Right kidney (tissue), 1 donor: ENCODE results near the gene NMD3.
"Not testable (repeated sequence)": the region's sequence is repeated elsewhere in the genome, so short reads cannot be mapped to it uniquely, and the experiment has no call there.

Source experiments
- DNase-seq: peaks from one replicate; pipeline ENCODE4 v3.0.0-alpha.2; 2016

Gene NMD3

DNA sequence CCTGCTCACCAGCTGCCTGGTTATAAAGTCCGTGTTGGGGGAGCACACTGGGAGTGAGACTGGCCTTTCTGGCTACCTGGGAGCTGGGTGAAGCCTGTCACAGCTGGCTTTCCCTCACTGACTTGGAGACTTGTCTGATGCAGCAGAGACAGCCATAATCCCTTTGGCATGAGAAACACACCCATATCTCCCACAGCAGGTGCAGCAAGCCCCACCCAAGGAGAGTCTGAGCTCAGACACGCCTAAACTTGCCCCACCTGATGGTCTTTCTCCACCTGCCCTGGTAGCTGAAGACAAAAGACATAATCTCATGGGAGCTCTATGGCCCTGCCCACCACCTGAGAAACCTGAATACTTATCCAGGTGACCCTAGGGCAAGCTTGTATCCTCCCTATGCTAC, 54.8 kb downstream of the NMD3 start:
- no peak for DNase-seq

DNA sequence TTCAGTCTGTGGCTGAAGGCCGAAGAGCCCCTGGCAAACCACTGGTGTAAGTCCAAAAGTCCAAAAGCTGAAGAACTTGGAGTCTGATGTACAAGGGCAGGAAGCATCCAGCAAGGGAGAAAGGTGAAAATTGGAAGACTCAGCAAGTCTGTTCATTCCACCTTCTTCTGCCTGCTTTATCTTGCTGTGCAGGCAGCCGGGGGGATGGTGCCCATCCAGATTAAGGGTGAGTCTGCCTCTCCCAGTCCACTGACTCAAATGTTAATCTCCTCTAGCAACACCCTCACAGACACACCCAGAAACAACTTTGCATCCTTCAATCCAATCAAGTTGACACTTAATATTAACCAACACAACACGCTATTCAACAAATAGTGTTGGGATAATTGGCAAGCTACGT, 61.3 kb downstream of the NMD3 start:
- not testable (repeated sequence) for DNase-seq

DNA sequence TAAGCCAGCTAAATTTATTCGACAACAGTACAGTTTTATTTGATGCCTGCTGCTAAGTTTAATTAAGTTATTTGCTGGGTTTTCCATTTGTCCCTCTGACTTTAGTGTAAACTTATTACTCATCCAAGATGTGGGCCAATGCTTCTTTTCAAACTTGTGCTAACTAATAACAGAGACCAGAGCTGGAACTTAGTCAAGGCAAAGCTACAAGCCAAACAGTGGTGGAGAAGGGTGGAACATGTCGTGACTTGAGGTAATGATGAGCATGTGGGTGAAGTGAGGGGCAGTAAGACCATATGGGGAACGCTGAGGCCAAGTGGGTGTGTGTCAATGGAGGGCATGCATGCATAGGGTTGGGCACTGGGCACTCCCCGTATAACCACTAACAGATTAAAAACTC, 63.9 kb downstream of the NMD3 start:
- no peak for DNase-seq

DNA sequence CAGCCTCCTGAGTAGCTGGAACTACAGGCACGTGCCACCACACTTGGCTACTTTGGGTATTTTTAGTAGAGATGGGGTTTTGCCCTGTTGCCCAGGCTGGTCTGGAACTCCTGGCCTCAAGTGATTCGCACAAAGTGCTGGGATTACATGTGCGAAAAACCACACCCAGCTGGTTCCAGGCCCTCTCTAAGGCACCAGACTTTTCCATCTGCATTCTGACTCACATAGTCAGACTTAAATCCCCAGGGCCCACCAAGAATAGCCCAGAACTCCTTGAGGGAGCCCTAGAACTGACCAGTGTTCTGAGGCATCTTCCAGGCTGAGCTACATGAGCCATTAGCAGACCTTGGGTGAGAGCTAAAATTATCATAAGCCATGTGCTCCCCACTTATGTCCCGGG, 68.1 kb downstream of the NMD3 start:
- DNase-seq = no peak

DNA sequence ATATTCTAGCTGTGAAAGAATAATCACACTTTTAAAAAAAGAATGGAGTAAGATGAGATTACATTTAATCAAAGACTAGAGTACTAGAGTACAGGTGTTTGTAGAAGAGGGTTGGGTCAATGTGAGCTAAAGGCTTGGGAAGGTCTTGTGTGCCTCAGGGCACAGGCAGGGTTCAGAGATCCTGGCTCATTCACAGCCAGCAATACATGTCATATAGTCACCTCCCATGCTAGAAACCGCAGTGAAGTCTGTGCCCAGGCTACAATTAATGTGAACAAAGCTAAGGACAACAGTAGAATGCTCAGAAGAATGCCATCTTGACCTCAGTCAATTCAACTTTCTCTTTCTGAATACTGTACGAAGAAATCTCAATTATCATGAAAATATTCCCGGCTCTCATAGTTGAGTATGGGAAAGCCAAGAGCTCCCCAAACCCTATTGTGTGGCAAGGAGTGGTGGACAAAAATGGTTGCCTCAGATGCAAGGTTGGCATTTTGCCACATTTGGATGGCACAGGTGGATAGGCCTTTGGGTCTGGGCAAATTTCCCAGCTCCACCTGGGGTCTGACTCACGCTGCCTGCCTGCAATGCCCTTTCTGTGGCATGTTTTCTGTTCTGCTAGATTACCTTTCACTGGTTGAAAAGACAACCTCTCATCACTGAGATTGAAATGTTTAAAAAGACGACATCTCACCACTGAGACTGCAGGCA, 70.2 kb downstream of the NMD3 start:
- no peak for DNase-seq

DNA sequence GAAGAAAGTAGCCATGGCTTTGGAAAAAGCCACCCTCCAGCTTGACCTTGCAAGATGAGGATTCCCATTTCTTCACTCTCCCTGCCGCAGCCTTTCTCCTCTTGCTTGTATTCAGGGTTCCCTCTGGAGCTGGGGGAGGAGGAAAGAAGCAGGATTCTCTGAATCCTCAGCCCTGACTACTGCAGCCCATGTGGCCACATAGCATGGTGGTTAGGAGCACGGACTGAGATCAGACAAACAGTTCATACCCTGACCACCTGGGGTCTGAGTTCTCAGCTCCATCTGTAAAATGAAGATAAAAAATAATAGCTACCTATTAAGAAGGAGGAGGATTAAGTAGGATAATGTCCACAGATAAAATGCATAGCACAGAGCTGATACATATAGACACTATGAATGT, 72.3 kb downstream of the NMD3 start:
- no peak for DNase-seq

DNA sequence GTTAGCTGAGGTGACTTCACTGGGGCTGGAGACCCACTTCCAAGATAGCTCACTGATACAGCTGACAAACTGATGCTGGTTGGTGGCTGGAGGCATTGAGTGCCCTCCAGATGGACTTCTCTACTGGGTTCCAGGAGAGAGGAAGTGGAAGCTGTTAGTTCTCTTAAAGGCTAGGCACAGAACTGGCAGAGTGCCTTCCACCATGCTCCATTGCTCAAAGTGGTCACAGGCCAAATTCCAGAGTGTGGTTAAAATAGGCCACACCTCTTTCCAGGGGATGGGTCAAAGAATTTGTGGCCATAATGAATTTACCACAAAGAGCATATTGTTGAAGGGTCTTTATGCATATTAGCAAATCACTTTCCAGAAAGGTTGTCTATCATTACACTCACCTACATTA, 74.2 kb downstream of the NMD3 start:
- no peak for DNase-seq

DNA sequence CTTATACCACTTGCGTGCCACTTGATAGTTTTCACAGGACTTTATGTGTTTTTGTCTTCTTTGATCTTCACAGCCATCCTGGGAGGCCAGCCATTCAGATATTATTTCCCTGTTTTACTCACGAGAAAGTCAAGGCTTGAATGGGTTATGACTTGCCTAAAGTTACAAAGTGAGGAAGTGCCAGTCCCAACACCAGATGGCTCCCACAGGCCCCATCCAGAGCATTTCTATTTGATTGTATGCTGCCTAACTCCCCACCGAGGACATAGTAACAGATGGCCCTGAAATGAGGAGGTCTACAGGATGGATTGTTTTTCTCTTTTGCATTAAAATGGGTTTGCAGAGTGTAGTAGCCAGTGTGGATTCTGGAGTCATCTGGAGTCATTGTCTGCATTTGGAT, 75.7 kb downstream of the NMD3 start:
- DNase-seq = no peak
